ENCODE data around the gene OSBPL3.

OSBPL3 gene

GRCh38 chr7:24756545-24757352, 223.2 kb downstream of the OSBPL3 start:
- peak; percentile 72 for DNase-seq (ENCODE audit: low read depth)
- peak overlapping the region; percentile 63 for H3K4me3 ChIP-seq (replicated peaks; ENCODE audit: low read depth, low read length)
- TF ChIP-seq, protein P1, sequence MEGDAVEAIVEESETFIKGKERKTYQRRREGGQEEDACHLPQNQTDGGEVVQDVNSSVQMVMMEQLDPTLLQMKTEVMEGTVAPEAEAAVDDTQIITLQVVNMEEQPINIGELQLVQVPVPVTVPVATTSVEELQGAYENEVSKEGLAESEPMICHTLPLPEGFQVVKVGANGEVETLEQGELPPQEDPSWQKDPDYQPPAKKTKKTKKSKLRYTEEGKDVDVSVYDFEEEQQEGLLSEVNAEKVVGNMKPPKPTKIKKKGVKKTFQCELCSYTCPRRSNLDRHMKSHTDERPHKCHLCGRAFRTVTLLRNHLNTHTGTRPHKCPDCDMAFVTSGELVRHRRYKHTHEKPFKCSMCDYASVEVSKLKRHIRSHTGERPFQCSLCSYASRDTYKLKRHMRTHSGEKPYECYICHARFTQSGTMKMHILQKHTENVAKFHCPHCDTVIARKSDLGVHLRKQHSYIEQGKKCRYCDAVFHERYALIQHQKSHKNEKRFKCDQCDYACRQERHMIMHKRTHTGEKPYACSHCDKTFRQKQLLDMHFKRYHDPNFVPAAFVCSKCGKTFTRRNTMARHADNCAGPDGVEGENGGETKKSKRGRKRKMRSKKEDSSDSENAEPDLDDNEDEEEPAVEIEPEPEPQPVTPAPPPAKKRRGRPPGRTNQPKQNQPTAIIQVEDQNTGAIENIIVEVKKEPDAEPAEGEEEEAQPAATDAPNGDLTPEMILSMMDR (IDR thresholded peaks at IDR 0.05; ENCODE audit: low read length, missing control alignments): no peak

GRCh38 chr7:24755541-24756407, 224.2 kb downstream of the OSBPL3 start:
- TF ChIP-seq, protein P1 (IDR thresholded peaks at IDR 0.05; ENCODE audit: low read length, missing control alignments): no peak
- peak; percentile 75 for DNase-seq (ENCODE audit: low read depth)
- peak overlapping the region; percentile 63 for H3K4me3 ChIP-seq (replicated peaks; ENCODE audit: low read depth, low read length)

GRCh38 chr7:24754906-24755506, 225.0 kb downstream of the OSBPL3 start:
- DNase-seq (ENCODE audit: low read depth): no peak
- TF ChIP-seq, protein P1 (IDR thresholded peaks at IDR 0.05; ENCODE audit: low read length, missing control alignments): no peak
- H3K4me3 ChIP-seq (replicated peaks; ENCODE audit: low read depth, low read length): no peak overlapping the region

GRCh38 chr7:24752073-24752800, 227.7 kb downstream of the OSBPL3 start:
- H3K4me3 ChIP-seq (replicated peaks; ENCODE audit: low read depth, low read length): no peak overlapping the region
- no peak for DNase-seq (ENCODE audit: low read depth)
- TF ChIP-seq, protein P1 (IDR thresholded peaks at IDR 0.05; ENCODE audit: low read length, missing control alignments): no peak

DNA sequence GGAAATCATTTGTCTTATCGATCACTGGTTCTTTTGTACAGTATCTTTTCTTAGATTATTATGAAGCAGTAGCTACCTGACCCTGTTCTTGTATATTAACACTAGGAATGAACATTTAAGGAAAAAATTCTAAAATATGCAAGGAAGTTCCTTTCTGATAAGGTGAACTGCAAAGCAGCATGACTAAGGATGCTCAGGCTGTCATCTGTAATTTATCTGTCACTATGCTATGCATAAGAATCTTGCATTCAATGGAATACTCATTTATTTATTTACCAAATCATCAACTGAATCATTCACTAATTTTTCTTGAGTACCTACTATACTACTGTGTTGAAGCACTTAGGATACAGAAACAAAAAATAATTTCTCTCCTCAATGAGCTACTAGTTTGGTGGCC, 228.5 kb downstream of the OSBPL3 start:
- TF ChIP-seq, protein P1 (IDR thresholded peaks at IDR 0.05; ENCODE audit: low read length, missing control alignments): no peak

GRCh38 chr7:24750441-24751055, 229.4 kb downstream of the OSBPL3 start:
- DNase-seq (ENCODE audit: low read depth): peak; percentile 25
- TF ChIP-seq, protein P1 (IDR thresholded peaks at IDR 0.05; ENCODE audit: low read length, missing control alignments): no peak
- no peak overlapping the region for H3K4me3 ChIP-seq (replicated peaks; ENCODE audit: low read depth, low read length)

More for the DNA sequence above, 228.5 kb downstream of the OSBPL3 start:
- no peak overlapping the region for H3K4me3 ChIP-seq (replicated peaks; ENCODE audit: low read depth, low read length)
- DNase-seq (ENCODE audit: low read depth): peak; percentile 27

Measured in fibroblast of pulmonary artery (primary cell).